Embryonic facial prominence (tissue), 1 donor: ENCODE data around the gene ITPRIPL2.
A peak's percentile ranks its signal among the peaks of the same experiment; 100 is the strongest.

Experiments
- DNase-seq: peaks from one replicate; pipeline ENCODE4 v3.0.0-alpha.2; 2016; ENCODE audit errors: extremely low spot score

Gene ITPRIPL2

DNA sequence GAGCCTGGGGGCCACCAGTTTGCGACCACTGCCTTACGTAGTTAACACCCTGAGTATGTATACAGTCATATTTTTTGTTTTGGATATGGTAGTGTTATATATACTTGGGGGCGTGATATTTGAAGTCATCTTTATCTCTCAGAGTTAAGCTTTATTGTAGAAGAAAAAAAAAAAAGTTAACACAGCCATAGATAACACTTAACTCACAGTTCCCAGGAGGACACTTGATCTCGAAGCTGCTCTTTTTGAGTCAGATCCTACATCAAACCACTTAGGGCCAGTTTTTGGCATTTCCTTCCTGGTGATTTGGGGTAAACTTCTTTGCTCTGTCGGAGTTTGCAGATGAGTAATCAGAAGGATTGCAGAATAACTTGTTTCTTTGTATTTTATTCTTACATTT, 5.8 kb downstream of the ITPRIPL2 start:
- no peak for DNase-seq

DNA sequence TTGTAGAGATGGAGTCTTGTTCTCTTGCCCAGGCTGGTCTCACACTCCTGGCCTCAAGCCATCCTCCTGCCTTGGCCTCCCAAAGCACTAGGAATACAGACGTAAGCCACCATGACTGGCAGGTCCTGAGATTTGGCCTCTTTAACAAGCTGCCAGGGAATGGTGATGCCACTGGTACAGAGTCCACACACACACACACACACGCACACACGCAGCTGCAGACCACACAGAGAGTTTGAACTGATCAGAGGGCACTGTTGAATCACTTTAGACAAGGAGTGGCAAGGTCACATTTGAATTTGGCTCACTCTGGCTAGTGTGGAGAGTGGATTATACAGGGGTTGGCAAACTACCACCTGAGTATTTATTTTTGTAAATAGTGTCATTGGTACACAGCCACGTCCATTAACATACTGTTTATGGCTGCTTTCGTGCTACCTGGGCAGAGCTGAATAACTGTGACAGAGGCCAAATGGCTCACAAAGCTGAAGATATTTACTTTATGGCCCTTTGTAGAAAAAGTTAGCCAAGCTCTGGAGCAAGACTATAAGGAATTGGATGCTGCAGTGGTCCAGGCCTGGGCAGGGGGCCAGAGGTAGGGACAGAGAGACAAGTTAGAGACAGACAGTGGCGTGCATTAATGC, 9.9 kb downstream of the ITPRIPL2 start:
- DNase-seq, result no peak

DNA sequence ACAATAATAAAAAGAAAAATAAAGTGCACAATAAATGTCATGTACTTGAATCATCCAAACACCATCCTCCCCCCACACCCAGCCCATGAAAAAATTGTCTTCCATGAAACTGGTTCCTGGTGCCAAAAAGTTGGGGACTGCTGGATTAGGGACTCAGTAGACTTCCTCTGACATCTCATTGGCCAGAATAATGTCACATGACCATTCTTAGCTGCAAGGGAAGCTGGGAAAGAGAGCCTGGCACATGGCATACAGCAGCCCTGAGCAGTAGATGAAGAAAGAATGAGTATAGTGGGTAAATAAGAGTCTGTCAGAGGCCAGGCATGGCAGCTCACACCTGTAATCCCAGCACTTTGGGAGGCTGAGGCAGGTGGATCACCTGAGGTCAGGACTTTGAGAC, 12.5 kb downstream of the ITPRIPL2 start:
- no peak for DNase-seq

GRCh38 chr16:19127205-19127604, 13.4 kb downstream of the ITPRIPL2 start:
- no peak for DNase-seq

- no peak for DNase-seq
These were observed 13.9 kb downstream of the ITPRIPL2 start for GRCh38 chr16:19127674-19128131.

GRCh38 chr16:19128454-19129200, 14.9 kb downstream of the ITPRIPL2 start:
- no peak for DNase-seq

DNA sequence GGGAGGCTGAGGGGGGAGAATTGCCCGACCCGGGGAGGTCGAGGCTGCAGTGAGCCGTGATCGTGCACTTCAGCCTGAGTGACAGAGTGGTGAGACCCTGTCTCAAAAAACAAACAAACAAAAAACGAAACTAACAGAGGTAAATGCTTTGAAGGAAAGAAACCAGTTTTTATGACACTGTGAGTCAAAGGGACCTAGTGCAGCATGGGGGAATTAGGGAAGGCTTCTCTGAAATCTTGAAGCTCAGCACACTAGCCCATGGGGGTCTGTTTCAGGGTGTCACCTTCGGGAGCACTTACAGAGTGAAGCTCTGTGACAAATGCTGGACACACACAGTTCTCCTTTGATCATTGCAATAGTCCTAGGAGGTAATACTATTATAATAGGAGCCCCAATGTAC, 16.6 kb downstream of the ITPRIPL2 start:
- no peak for DNase-seq

- no peak for DNase-seq
These were observed 17.4 kb downstream of the ITPRIPL2 start for GRCh38 chr16:19130852-19131824.

- DNase-seq, result no peak
These were observed 18.1 kb downstream of the ITPRIPL2 start for GRCh38 chr16:19131825-19132218.

DNA sequence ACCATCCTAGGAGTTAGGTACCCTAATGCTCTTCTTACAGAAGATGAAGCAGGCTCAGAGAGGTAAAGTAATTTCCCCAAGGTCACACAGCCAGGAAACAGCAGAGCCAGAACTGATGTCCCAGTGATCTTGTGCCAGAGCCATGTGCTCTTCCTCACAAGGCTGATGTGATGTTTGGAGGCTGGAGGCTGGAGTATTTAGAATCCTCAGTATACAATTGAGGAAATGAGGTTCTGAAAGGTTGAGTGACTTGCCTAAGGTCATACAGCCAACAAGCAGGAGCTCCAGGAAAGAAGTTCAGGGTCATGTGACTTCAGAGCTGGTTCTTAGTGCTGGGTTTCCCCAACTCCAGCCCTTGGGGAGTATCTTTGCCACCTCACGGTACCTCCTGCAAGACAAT, 18.5 kb downstream of the ITPRIPL2 start:
- DNase-seq, result no peak

DNA sequence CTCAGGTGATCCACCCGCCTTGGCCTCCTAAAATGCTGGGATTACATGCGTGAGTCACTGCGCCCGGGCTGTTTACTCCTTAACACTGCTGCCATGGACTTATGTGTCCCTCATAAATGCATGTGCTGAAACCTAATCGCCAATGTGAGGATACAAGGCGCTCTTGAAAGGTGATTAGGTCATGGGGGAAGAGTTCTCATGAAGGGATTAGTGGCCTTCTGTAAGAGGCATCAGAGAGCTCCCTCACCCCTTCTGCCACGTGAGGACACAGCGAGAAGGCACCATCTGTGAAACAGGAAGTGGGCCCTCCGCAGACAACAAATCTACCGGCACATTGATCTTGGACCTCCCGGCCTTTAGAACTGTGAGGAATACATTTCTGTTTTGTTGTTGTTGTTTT, 19.1 kb downstream of the ITPRIPL2 start:
- DNase-seq, result no peak

DNA sequence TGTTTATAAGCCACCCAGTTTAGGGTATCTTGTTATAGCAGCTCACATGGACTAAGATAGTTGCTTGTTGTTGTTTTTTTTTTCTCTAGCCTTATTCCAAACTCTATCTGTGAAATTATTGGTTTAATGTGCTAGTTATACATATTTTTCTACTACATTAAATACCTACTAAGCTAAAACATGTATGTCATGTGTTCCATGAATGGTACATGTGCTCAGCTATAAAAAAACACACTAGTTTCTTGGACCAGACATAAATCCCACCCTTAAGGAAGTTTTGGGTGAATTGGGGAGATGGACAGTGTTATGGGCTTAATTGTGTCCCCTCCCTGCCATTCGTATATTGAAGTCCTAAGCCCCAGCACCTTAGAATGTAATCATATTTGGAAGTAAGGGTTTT, 19.8 kb downstream of the ITPRIPL2 start:
- DNase-seq, result no peak

- DNase-seq, result no peak
These were observed 21.6 kb downstream of the ITPRIPL2 start for GRCh38 chr16:19135201-19135842.

DNA sequence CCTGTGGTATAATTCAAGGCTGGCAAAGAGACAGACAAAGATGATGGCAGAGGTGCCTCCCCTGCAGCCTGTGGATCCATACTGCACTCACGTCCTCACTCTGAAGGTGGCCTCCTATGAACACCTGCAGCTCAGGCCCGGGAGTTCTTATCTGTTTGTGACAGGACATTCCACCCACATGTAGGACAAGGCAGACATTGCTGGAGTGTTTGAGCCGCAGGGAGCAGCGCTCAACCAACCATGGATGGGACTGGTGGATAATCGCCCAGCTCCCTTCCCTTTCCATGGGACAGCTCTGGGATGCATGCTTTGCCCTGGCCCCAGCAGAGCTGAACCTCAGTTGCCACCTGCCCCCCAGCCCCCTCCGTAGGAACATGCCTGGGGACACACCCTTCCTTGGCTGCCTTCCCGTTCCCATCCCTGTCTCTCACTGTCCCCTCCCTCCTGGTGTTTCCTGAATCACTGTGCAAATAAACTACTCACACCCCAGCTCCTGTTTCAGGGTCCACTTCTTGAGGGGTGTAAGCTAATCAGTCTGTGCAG, 22.2 kb downstream of the ITPRIPL2 start:
- no peak for DNase-seq

- DNase-seq, result no peak
These were observed 22.9 kb downstream of the ITPRIPL2 start for GRCh38 chr16:19136549-19137196.

DNA sequence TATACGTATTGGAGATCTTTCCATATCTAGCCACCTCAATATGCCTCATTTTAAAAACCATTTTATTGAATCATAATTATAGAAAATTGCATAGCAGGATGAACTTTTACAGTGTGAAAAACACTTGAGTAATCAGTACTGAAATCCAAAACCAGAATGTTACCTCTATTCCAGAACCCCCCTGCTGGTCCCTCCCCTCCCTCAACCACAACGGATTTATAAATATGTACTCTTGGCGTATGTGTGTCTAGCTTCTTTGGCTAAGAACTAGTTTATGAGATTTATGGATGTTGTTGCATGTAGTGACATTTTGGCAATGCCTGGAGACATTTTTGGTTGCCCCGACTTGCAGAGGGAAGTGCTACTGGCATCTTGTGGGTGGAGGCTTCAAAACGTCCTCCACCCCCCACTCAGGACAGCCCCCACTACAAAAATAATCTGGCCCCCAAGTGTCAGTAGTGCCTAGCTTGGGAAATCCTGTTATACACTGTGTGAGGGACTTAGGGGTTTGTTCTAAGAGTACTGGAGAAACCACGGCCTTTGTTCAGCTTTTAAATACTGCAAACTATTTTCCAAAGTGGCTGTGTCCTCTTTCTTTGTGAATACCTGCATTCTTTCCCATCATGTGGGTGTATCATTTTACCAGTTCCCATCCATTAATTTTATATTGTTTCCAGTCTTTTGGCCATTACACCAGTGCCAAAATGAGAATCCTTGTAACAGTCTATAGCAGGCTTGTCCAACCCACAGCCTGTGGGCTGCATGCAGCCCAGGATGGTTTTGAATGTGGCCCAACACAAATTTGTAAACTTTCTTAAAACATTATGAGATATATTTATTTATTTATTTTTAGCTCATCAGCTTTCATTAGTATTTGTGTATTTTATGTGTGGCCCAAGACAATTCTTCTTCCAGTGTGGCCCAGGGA, 23.7 kb downstream of the ITPRIPL2 start:
- peak; percentile 34 for DNase-seq

DNA sequence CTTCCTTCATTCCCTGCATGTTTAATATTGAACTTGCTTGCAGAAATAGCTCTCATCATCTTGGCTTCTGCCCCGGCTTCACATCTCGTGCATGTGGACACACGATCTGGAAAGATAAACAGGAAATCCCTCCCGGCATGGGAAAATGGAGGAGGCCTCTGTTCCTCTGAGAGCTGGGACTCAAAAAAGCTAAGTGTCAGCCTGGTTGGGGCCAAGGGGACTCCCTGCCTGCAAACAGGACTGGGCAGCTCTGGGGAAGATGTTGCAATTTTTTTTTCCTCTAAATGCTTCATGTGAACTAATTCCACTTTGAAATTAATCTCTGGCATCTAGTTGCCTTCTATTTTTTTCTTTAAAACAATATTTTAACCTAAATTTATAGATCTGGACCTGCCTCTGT, 24.8 kb downstream of the ITPRIPL2 start:
- DNase-seq, result no peak

DNA sequence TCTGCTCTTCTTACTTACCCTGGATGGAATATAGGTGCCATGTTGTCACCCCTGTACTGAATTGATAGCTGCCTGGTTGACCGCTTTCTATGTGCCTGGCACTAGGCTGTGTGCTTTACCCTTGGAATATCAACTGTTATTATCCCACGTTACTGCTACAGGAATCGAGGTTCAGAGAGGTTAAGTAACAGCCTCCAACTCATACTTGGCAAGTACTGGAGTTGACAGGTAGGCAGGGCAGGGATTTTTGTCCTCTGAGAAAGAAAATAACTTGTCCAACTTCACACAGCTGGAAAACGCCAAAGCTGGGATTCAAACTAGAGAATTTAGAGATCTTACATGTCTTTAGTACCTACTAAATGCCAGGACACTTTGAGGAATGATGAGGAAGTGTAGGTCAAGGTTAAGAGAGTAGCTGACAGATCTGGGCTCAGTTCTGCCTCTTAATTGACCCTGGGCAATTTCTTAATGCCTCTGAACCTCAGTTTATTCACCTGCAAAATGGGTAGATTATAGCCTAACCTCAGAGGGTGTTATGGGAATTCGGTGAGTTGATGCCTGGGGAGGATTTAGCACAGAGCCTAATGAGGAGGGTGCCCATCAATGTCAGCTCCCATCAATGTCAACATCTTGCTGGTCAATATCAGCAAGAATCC, 25.8 kb downstream of the ITPRIPL2 start:
- no peak for DNase-seq

GRCh38 chr16:19140396-19140795, 26.6 kb downstream of the ITPRIPL2 start:
- DNase-seq, result no peak
